Measurements from ENCODE around the gene VCL.

DNA sequence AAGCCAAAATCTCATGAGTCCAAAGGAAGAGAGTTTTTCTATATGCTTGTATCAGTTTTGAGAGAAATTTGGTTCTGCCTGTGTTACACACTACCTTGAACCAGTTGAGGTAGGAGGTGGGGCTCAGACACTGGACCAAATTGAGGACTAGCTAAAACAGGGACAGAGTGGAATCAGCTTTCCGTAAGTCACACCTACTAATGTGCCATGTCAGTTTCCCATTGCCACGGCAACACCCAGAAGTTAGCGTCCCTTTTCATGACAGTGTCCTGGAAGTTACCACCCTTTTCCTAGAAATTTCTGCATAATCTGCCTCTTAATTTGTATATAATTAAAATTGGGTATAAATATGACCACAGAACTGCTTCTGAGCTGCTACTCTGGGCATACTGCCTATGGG, 162.1 kb downstream of the VCL start:
- TF ChIP-seq CTCF (IDR thresholded peaks at IDR 0.05; ENCODE audit: low read depth, low read length, missing input control) (no peak), REST (IDR thresholded peaks at IDR 0.05) (no peak), GABPA (IDR thresholded peaks at IDR 0.05 in 1 of 2, conservative IDR thresholded peaks at IDR 0.05 in 1 of 2) (no peak), TAF1 (conservative IDR thresholded peaks at IDR 0.05) (no peak), SP1 (IDR thresholded peaks at IDR 0.05) (no peak), YY1 (IDR thresholded peaks at IDR 0.05) (no peak), JUND (IDR thresholded peaks at IDR 0.05) (no peak), HNF4A (conservative IDR thresholded peaks at IDR 0.05) (no peak), HNF4G (IDR thresholded peaks at IDR 0.05) (no peak)
- TF ChIP-seq, protein P1, sequence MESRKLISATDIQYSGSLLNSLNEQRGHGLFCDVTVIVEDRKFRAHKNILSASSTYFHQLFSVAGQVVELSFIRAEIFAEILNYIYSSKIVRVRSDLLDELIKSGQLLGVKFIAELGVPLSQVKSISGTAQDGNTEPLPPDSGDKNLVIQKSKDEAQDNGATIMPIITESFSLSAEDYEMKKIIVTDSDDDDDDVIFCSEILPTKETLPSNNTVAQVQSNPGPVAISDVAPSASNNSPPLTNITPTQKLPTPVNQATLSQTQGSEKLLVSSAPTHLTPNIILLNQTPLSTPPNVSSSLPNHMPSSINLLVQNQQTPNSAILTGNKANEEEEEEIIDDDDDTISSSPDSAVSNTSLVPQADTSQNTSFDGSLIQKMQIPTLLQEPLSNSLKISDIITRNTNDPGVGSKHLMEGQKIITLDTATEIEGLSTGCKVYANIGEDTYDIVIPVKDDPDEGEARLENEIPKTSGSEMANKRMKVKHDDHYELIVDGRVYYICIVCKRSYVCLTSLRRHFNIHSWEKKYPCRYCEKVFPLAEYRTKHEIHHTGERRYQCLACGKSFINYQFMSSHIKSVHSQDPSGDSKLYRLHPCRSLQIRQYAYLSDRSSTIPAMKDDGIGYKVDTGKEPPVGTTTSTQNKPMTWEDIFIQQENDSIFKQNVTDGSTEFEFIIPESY (IDR thresholded peaks at IDR 0.05), result no peak
- TF ChIP-seq, protein P2, sequence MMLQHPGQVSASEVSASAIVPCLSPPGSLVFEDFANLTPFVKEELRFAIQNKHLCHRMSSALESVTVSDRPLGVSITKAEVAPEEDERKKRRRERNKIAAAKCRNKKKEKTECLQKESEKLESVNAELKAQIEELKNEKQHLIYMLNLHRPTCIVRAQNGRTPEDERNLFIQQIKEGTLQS (IDR thresholded peaks at IDR 0.05), result no peak
- TF ChIP-seq, protein P3, sequence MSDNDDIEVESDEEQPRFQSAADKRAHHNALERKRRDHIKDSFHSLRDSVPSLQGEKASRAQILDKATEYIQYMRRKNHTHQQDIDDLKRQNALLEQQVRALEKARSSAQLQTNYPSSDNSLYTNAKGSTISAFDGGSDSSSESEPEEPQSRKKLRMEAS (IDR thresholded peaks at IDR 0.05), result no peak
